ENCODE results near the gene NMT1.

DNA sequence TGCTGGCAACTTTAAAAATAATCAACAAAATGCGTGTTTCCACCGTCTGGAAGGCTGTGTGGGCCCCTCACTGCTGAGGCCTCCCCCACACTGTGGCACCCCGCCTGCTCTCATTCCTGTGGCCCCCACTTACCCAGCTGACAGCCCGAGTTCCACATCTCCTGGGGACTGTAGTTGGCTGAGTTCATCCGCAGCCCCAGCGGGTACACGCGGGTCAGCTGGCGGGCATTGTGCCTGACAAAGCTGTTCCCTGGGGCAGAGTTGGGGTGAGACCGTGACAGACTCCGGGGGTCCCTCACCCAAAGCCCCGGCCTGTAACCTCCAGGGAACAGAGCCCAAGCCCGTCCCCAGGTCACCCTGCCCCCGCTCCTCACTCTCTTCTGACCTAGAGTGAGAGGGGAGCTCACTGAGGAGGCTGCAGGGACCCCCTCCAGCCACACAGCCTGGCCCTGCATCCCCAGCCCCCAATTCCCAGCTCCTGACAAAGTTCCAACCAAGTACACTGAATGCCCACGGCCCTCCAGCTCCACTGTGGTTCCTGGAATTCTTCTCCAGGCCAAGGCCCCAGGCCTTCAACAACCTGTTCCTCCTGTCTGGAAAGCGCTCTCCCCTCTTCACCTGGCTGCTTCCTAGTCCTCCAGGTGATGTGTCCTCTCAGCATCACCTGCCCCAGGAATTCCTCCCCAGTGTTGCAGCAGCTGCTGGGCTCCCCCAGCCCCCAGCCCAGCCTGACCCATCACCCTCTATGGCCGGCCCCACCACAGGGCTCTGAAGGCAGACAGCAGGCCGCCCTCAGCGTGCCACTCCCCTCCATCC lies 53.2 kb downstream of the NMT1 start:
- TF ChIP-seq, protein P1, sequence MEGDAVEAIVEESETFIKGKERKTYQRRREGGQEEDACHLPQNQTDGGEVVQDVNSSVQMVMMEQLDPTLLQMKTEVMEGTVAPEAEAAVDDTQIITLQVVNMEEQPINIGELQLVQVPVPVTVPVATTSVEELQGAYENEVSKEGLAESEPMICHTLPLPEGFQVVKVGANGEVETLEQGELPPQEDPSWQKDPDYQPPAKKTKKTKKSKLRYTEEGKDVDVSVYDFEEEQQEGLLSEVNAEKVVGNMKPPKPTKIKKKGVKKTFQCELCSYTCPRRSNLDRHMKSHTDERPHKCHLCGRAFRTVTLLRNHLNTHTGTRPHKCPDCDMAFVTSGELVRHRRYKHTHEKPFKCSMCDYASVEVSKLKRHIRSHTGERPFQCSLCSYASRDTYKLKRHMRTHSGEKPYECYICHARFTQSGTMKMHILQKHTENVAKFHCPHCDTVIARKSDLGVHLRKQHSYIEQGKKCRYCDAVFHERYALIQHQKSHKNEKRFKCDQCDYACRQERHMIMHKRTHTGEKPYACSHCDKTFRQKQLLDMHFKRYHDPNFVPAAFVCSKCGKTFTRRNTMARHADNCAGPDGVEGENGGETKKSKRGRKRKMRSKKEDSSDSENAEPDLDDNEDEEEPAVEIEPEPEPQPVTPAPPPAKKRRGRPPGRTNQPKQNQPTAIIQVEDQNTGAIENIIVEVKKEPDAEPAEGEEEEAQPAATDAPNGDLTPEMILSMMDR (IDR thresholded peaks at IDR 0.05 in 4 of 5, conservative IDR thresholded peaks at IDR 0.05 in 1 of 5), result no peak
- no peak for TF ChIP-seq POLR2A (IDR thresholded peaks at IDR 0.05)

Data from gastrocnemius medialis (tissue), 4 donors.